ENCODE results near the gene PAF1. TPM values are rescaled to one million over a fixed set of nuclear protein-coding genes. Genes with fewer than 3 reads are reported as not detected.
A peak's percentile ranks its signal among the peaks of the same experiment; 100 is the strongest.
"Not testable (repeated sequence)": the region's sequence is repeated elsewhere in the genome, so short reads cannot be mapped to it uniquely, and the experiment has no call there.

Gene PAF1
- total RNA-seq, 2 donors from 2014 or later, result 30.5 to 31.2 TPM

DNA sequence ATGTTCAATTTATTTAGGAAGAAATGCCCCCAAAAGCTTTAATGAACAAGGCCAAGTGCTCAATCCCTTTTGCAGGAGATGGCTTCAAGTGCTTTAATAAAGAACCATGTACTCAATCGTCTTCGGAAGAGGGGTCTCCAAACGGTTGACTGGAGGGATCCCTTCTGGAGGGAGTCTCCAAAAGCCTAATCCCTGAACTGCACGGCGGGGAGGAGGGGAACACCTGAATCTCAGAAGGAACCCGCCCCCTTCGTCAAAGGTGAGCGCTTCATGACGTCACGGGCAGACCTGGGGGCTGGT, 505 bp downstream of the PAF1 start:
- ATAC-seq, result peak; percentile 43
- intact Hi-C loops (cut with DNase I, micrococcal nuclease), result no loop called here
- DNase-seq, result no peak

DNA sequence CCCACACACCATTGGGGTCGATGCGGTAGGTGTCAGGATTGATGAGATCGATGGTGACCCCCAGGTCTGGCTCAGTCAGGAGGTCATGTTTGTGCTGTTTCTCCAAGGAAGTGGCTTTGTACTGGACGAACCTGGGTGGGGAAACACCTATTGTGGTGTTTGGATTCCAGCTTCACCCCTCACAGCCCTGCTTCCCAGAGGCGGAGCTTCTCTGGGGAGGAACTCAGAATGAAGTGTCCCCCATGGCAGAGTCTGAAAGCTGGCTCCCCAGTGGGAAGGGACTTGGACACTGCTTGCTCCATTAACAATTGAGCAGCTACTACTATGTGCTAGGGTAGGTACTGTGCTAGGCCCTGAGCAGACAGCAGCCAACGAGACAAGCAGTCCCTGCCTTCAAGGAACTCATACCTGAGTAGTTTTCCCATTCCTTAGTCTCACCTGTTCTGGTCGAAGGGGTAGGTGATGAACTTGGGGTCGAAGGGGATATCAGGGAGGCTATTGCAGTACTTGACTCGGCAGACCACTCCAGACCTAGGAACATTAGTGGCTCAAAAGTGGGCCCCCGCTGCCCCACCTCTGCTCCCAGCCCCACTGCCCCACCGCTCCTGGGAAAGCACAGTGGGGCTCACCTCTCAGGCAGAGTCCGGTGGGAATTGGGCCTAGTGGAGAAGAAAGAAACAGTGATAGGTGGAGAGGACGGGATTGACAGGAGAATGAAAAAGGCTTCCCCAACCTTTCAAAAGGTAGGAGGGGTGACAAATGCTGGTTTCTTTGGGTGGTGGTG, 1.1 kb downstream of the PAF1 start:
- ATAC-seq, result no peak
- intact Hi-C loops (cut with DNase I, micrococcal nuclease), result no loop called here

DNA sequence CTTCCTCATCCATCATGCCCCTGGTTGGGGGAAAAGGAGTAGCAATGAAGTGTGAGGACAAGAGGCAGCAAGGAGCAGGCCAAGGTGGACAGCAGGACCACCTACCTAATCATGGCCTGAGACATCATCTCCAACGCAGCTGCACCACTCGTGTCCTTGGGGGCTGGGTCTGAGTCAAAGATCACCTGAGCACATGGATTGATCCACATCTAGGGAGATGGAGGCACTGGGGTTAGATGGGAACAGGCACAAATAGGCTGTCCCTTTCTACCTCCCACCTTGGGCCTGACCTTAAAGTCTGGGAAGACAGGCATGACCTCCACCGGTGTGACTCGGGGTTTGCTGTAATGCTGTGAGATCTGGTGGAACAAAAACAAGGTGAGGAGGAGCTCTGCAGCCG, 2.2 kb downstream of the PAF1 start:
- intact Hi-C loops (cut with DNase I, micrococcal nuclease), result no loop called here
- DNase-seq, result no peak
- no peak for ATAC-seq

More for the DNA sequence above, 1.1 kb downstream of the PAF1 start:
- no peak for DNase-seq

DNA sequence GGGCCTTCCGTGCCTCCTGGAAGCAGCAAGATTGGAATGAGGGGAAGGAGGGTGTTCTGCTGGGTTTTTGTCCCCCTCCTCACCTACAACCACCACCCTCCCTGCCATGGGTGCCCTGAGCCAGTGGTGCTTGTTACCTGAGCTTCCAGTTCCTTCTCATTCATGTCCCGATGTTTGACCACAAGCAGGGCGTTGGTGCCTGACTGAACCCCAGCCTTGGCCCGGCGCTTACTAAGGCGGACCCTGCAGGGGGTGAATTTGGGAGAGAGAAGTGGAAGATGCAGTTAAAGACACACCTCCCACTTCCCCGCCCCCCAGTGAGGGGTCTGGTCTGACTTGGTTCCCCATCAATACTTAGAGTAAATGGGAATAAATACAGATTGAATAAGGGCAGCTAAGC, 4.3 kb downstream of the PAF1 start:
- intact Hi-C loops (cut with DNase I, micrococcal nuclease), result no loop called here
- DNase-seq, result no peak
- no peak for ATAC-seq

DNA sequence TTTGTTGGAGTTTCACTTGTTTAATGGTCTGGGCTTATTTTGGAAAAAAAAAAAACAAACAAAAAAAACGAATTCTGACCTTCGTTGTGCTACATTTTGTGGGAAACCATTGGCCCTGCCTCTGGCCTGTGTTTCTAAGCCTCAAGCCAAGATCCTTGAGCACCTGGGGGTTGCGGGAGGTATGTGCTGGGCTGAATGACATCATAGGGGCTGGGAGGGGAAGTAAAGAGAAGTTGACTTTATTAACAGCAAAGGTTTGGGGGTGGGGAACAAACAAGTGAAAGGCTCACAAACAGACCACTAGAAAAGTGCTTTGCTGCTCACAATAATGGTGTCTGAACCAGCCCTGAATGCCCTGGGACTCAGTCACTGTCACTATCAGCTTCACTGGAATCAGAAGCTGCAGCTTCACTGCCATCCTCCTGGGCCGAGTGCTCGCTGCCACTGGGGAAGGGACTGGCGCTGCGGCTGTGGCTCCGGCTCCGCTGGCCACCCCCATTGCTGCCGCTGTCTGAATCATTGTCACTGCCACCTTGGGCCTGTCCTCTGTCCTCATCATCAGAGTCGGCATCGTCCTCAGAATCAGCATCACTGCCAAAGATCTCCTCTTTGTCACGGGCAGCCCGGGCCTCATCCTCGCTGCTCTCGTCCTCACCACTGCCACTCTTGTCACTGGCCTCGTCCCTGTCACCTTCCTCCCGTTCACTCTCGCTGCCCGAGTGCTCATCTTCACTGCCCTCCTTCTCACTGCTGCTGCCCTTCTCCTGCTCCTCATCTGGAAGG, 5.1 kb downstream of the PAF1 start:
- DNase-seq (no peak), ATAC-seq (no peak)
- intact Hi-C loops (cut with DNase I, micrococcal nuclease), result no loop called here

DNA sequence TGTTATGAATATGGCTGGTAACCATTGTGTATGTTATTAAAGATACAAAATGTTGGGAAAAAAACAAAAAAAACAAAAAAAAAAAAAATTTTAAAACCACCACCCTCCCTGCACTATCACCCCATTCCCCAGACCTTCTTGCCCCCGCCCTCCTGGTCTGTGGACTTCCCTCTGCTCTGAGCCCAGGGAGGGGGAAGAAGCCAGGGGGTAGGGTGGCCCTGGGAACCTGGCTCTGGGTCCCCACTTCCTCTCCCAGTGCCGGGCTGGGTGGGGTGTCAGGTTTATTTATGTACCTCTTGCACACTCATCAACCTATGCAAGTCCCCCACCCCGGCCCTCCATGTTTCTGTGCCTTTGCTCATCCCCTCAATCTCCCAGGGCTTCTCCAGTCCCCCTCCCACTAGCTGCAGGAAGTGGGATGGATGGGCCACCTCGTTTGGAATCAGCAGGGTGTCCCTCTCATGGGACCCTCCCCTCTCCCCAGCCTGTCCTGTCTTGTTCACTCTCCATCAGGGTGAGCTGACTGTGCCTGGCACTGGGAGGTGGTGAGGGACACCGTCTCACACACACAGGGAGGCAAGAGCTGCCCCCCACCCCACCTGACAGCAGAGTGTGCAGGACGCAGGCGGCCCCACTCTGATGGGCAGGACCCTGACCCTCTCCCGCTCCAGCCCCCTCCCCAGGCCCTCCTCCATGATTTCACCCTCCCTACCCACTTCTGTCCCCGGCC, 5.9 kb downstream of the PAF1 start:
- no peak for ATAC-seq
- intact Hi-C loops (cut with DNase I, micrococcal nuclease), result no loop called here
- no peak for DNase-seq

DNA sequence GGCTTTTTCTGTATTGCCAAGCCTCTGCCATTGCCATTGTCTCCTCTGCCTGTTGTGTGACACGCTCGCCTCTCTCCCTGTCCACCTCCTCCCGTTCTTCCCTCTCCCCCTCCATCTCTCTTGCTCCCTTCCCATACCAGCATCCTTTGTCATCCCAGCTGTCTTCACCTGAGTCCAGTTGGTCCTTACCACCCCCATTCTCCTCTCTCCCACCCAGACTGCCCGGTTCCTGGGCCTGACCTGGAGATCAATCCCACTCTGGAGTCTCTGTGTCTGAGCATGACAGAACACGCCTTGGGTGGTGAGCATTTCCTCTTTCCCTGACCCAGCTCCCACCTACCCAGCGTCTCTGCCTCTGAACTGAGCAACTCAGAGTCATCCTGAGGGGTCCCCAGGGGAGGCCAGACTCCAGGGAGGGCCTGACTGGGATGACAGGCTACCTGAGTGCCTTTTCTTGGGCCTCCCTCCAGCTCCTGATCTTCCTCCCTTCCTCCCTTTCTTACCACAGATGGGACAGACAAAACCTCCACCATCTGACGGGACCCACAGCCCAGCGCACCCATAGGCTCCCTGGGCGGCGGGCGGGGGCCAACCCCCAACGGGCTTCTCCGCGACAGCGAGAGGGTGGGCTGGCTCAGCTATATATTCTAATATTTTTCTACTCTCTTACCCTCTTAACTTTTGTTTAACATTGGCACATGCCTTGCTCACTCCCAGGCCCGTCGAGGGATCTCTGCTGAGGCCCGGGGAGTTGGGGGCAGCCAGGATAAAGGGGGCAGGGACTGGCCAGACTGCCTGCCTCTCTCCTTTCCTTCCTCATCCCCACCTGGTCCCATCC, 7.7 kb downstream of the PAF1 start:
- intact Hi-C loops (cut with DNase I, micrococcal nuclease), result no loop called here
- no peak for ATAC-seq

DNA sequence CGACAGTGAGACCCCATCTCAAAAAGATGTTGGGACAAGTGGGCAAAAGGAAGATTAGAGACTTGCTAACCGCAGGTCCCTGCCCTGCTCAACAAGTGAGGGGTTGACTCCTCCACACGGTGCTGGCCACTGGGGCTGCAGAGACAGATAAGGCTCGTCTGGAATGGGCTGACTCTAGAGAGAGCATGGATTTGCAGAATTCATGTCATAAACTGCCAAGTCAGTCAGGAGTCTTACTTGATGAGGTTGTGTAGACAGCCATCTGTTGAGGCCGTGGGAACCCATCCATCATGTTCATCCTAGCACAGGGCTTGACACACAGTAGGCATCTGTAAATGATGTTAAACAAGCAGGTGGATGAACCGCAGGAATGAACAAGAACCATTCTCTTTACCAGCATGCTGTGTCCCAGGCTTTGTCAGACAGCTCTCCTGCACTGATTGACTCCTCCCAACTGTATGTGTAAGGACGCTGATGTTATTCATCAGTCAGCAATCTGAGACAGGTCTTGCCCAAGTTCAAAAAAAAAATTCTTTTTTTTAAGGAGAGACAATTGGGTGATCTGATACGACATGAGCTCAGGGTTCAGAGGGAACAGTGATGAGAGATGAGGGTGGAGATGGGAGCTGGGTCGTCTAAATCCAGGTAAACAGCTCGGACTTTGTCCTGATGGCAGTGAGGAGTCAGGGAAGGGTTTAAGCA, 8.8 kb downstream of the PAF1 start:
- ATAC-seq (no peak), DNase-seq (no peak)
- intact Hi-C loops (cut with DNase I, micrococcal nuclease), result no loop called here

More for the DNA sequence above, 7.7 kb downstream of the PAF1 start:
- no peak for DNase-seq

DNA sequence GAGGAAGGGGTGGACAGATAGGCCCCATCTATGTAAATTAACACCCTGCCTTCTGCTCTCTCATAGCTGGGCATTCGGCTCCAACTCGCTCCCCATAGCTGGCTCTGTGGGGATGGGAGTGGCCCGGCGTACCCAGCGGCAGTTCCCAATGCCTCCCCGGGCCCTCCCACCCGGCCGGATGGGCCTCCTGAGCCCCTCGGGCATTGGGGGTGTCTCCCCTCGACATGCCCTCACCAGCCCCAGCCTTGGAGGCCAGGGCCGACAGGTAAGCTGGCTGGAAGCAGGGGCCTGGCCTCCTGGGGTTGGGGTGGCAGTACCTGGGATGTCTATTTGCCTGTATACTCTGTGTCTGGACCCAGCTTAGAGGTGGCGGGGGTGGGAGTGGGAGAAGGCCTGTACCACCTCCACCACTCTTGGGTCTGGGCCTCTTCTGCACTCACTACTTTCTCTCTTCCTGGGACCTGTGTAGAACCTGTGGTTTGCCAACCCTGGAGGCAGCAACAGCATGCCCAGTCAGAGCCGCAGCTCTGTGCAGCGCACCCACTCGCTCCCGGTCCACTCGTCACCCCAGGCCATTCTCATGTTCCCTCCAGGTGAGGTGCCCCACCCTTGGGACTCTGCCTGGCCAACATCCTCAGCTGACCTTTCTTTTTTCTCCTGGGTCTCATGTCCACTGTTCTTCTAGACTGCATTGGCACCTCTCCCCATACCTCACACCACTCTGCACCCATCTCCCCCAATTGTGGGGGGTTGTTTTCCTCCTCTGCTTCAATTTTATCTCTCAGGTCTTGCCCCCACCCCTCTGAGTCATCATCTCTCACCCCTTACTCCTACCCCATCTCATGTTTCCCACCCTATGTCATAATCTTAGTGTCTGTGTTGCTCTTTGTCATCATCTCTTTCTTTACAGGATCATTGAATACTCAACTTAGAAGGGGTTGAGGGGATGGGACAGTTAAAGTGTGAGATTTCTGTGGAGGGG, 10.1 kb downstream of the PAF1 start:
- DNase-seq, result no peak
- intact Hi-C loops (cut with DNase I, micrococcal nuclease), result no loop called here
- no peak for ATAC-seq

DNA sequence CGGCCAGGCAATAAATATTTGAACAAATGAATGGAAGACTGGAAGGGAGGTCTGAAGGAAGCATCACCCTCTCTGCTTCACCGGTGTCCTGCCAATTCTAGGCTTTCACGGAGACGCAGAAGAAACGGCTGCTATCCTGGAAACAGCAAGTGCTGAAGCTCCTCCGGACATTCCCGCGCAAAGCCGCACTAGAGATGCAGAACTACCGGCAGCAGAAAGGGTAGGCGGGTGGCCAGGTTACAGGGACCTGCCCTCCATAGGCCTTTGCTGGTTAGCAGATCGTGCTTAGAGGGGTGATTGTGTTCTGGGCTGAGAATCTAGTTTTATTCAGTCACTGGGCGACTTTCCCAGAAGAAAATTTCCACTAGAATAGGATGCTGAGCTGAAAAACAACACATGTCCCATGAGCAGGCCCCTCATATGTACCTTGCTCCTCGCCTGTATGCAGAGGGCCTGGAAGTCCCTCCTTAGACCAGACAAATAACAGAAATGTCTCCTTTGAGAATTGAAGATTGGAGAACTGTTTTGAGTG, 11.0 kb downstream of the PAF1 start:
- ATAC-seq (no peak), DNase-seq (no peak)
- intact Hi-C loops (cut with DNase I, micrococcal nuclease), result no loop called here

DNA sequence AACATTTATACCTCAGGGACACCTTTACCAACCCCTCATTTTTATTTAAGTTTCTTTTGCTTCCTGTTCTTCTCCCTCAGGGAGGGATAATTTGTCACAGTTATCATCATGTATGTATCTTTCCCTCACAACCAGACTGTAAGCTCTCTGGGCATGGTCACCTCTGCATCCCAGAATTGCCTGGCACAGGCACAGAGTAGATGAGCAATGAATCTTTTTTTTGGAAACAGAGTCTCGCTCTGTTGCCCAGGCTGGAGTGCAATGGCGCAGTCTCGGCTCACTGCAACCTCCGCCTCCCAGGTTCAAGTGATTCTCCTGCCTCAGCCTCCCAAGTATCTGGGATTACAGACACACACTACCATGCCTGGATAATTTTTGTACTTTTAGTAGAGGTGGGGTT, 11.5 kb downstream of the PAF1 start:
- DNase-seq; ATAC-seq; intact Hi-C loops (cut with DNase I, micrococcal nuclease): not testable (repeated sequence)

DNA sequence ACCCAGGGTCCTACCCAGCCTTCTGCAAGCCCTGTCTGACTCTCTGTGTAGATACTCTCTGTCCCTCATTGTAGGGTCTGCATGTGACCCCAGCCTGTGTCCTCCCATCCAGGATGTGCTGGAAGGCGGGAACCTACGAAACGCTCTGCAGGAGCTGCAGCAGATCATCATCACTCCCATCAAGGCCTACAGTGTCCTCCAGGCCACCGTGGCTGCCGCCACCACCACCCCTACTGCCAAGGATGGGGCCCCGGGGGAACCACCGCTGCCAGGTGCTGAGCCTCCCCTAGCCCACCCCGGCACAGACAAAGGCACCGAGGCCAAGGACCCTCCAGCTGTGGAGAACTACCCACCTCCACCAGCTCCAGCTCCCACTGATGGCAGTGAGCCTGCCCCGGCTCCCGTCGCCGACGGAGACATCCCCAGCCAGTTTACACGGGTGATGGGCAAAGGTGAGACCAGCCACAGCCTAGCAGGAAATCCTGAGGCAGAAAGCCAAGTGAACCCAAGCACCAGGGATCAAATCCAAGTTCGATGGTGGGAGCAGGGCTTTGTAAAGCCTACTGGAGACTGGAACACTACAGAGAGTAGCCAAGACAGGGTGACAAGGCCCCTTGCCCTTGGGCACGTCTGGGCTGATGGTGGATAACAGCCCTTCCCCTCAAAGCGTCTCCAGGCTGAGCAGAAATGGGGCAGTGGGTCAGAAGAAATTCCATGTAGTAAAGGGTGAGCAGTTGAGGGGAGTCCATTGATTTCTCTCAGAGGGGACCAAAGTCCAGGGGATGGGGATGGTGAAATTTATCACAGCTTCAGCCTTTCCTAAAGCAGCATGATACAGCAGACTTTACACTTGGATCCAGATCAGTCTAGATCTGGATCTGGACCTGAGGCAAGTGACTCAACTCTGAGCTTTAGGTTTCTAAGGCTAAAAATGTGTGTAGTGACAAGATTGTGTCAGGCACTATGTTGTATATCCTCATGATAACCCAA, 13.2 kb downstream of the PAF1 start:
- intact Hi-C loops (cut with DNase I, micrococcal nuclease), result no loop called here

DNA sequence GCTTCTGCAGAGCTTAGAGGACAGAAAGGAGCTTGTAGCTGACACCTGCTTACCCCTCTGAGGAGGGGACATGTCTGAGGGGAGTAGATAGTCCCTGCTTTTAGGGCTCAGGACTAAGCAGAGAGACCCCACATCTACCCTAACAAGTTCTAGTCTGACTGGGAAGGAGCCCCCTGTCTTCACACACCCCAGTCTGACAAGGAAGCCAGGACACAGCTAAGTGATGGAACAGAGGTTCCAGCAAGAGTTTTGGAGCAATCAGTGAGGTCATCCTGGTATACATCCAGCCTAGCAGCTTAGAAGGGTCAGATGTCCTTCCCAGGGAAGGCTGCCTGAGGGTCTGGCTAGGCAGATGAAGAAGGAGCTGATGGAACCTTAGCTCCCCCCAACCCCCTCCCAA, 15.0 kb downstream of the PAF1 start:
- ATAC-seq (no peak), DNase-seq (no peak)
- intact Hi-C loops (cut with DNase I, micrococcal nuclease), result no loop called here

More for the DNA sequence above, 13.2 kb downstream of the PAF1 start:
- DNase-seq, result no peak
- no peak for ATAC-seq

DNA sequence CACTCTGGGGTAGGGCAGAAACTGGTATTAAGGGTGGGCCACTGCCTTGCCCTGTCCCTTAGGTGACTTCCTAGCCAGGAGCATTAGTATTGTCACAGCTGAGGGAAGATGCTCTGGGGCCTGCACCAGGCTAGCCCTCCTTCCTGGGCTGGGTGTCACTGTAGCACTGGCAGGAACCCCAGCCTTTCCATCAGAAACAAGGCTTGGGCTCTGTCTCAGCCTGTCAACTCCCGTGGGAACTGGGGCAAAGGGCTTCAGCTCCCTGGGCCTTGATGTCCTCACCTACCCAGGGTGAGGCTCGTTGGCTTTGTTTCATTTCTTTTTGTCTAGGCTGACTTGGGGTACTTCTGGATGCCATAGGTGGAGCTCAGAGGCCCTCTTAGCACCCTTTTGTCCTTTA, 18.0 kb downstream of the PAF1 start:
- intact Hi-C loops (cut with DNase I, micrococcal nuclease), result no loop called here
- DNase-seq, result no peak

DNA sequence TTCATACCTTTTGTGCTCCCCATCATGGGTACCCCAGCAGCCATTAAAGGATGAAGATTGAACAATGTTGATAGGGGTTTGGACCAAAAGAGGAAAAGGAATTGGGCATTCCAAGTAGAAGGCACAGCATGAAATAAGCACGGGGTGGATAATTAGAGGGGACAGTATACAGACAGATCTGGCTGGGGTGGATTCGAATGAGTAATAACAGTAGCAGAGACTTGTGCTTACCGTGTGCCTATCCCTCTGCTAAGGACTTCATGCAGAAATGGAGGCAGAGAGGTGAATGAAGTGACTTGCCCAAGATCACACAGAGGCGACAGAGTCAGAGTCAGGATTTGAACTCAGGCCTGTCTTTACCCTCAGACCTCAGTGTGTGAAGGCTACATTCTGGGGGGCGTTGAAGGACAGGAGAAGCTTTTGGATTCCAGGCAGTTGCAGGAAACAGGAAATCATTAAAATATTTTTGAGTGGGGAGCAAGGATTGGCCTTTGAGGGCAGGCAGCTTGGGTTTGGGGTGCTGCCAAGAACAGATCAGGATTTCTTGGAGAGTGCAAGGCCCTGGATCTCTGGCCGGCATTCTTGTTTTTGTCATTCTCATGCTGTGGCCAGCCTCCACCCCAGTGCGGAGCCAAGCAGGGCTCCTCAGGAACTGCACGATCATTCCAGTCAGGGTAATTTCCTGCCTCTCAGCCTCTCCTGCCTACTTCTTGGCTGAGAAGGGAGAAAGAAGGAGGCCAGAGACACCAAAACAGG, 18.7 kb downstream of the PAF1 start:
- DNase-seq (peak; percentile 44 to 75), ATAC-seq (peak; percentile 30)
- intact Hi-C loops (cut with DNase I, micrococcal nuclease), result no loop called here

More for the DNA sequence above, 18.0 kb downstream of the PAF1 start:
- ATAC-seq, result no peak
